ENCODE measurements around the gene EVC. TPM values are rescaled to one million over a fixed set of nuclear protein-coding genes. Genes with fewer than 3 reads are reported as not detected.

The EVC gene
- total RNA-seq, 1 experiment from 2014 or later = not detected

GRCh38 chr4:5704276-5704675 is 6.7 kb upstream of the EVC start:
- no TSS peak for BruUV-seq (replicated peaks)
- Mint-ChIP-seq H3K27me3 (ENCODE audit: unreplicated experiment) (no peaks in the 10 kb centered on the region), H3K9me3 (ENCODE audit: low read depth, unreplicated experiment) (peaks cover 25% of the 10 kb centered on the region), H3K27ac (ENCODE audit: unreplicated experiment) (no peak overlapping the region), H3K4me1 (ENCODE audit: low read depth, unreplicated experiment) (no peaks in the 10 kb centered on the region), H3K4me3 (ENCODE audit: low read depth, unreplicated experiment) (no peak overlapping the region), H3K36me3 (ENCODE audit: insufficient read depth, unreplicated experiment) (no peaks in the 10 kb centered on the region)
- no peak for TF ChIP-seq CTCF (IDR thresholded peaks at IDR 0.05; ENCODE audit: unreplicated experiment)
- CTCF ChIA-PET = no interaction called here
- intact Hi-C loops (cut with micrococcal nuclease; ENCODE audit: unreplicated experiment) = no loop called here
- no peak for DNase-seq

GRCh38 chr4:5705647-5706320 is 5.2 kb upstream of the EVC start:
- CTCF ChIA-PET = no interaction called here

GRCh38 chr4:5706486-5707290 is 4.3 kb upstream of the EVC start:
- DNase-seq = no peak
- no peak overlapping the region for H3K4me3 Mint-ChIP-seq (ENCODE audit: low read depth, unreplicated experiment)
- CTCF ChIA-PET = no interaction called here
- no peaks in the 10 kb centered on the region for H3K27me3 Mint-ChIP-seq (ENCODE audit: unreplicated experiment)
- H3K27ac Mint-ChIP-seq (ENCODE audit: unreplicated experiment) = no peak overlapping the region
- intact Hi-C loops (cut with micrococcal nuclease; ENCODE audit: unreplicated experiment) = no loop called here
- peaks cover 15% of the 10 kb centered on the region for H3K9me3 Mint-ChIP-seq (ENCODE audit: low read depth, unreplicated experiment)
- no peaks in the 10 kb centered on the region for H3K36me3 Mint-ChIP-seq (ENCODE audit: insufficient read depth, unreplicated experiment)
- no TSS peak for BruUV-seq (replicated peaks)
- no peaks in the 10 kb centered on the region for H3K4me1 Mint-ChIP-seq (ENCODE audit: low read depth, unreplicated experiment)
- TF ChIP-seq CTCF (IDR thresholded peaks at IDR 0.05; ENCODE audit: unreplicated experiment) = no peak

More at GRCh38 chr4:5705647-5706320, 5.2 kb upstream of the EVC start:
- Mint-ChIP-seq H3K27ac (ENCODE audit: unreplicated experiment) (no peak overlapping the region), H3K36me3 (ENCODE audit: insufficient read depth, unreplicated experiment) (no peaks in the 10 kb centered on the region), H3K27me3 (ENCODE audit: unreplicated experiment) (no peaks in the 10 kb centered on the region), H3K4me1 (ENCODE audit: low read depth, unreplicated experiment) (no peaks in the 10 kb centered on the region), H3K4me3 (ENCODE audit: low read depth, unreplicated experiment) (no peak overlapping the region), H3K9me3 (ENCODE audit: low read depth, unreplicated experiment) (peaks cover 23% of the 10 kb centered on the region)
- intact Hi-C loops (cut with micrococcal nuclease; ENCODE audit: unreplicated experiment) = no loop called here
- no peak for TF ChIP-seq CTCF (IDR thresholded peaks at IDR 0.05; ENCODE audit: unreplicated experiment)
- DNase-seq = no peak
- no TSS peak for BruUV-seq (replicated peaks)

GRCh38 chr4:5707366-5707765 is 3.6 kb upstream of the EVC start:
- intact Hi-C loops (cut with micrococcal nuclease; ENCODE audit: unreplicated experiment) = no loop called here
- peaks cover 12% of the 10 kb centered on the region for H3K9me3 Mint-ChIP-seq (ENCODE audit: low read depth, unreplicated experiment)
- no TSS peak for BruUV-seq (replicated peaks)
- CTCF ChIA-PET = no interaction called here
- H3K27ac Mint-ChIP-seq (ENCODE audit: unreplicated experiment) = no peak overlapping the region
- H3K4me1 Mint-ChIP-seq (ENCODE audit: low read depth, unreplicated experiment) = no peaks in the 10 kb centered on the region
- H3K4me3 Mint-ChIP-seq (ENCODE audit: low read depth, unreplicated experiment) = no peak overlapping the region
- no peak for TF ChIP-seq CTCF (IDR thresholded peaks at IDR 0.05; ENCODE audit: unreplicated experiment)
- H3K36me3 Mint-ChIP-seq (ENCODE audit: insufficient read depth, unreplicated experiment) = no peaks in the 10 kb centered on the region
- no peak for DNase-seq
- H3K27me3 Mint-ChIP-seq (ENCODE audit: unreplicated experiment) = no peaks in the 10 kb centered on the region

Data from Calu3 (cell line).